HepG2 (cell line): Measurements from ENCODE around the gene TNFRSF13B. TPM values are rescaled to one million over a fixed set of nuclear protein-coding genes. Genes with fewer than 3 reads are reported as not detected.

Experiments
- ATAC-seq: fragments of 200-7000 bp; cut with Tn5 transposase; 3 replicates; pipeline ENCODE4 v1.9.1; 2020; ENCODE audit warnings: mild to moderate bottlenecking, moderate library complexity
- BruUV-seq: library from RNA; stranded (reverse); fragments of 400-500 nt; replicated peaks from 2 replicates; lab custom pipeline; 2021; lab: Mats Ljungman, UMichigan
- CTCF ChIA-PET: fragments of 300-600 bp; formaldehyde crosslinking; extraction: SDS; loops from one replicate; lab custom pipeline; 2021; ENCODE audit warnings: low total read pairs, inconsistent platforms, low intra/inter-chr PET ratio; lab: Yijun Ruan, JAX
- POLR2A ChIA-PET: fragments of 350-600 bp; sonication (Branson Sonifier 250); formaldehyde crosslinking; loops from one replicate; lab custom pipeline; 2020; ENCODE audit warnings: antibody characterized with exemption, inconsistent platforms; lab: Yijun Ruan, JAX
- DNase-seq: peaks from one replicate; pipeline ENCODE4 v3.0.0-alpha.2; 2015; ENCODE audit warnings: low spot score
- FAIRE-seq: peaks from 3 replicates; lab custom pipeline; 2011; peaks lifted over from hg19 to GRCh38; lab: Jason Lieb, UNC
- H2AFZ ChIP-seq: one replicate; pipeline ENCODE4 v1.6.1; 2011; ENCODE audit warnings: low read length, inconsistent platforms
- H3K27ac ChIP-seq: fragments of 300-600 bp; 3 replicates; pipeline ENCODE4 v1.8.0; 2011; ENCODE audit warnings: mixed run types, mild to moderate bottlenecking, mixed read lengths, low read length, inconsistent platforms; ENCODE audit not compliant: insufficient read depth; ENCODE audit errors: extremely low read length
- H3K27me3 ChIP-seq, 2 experiments: fragments of 200-600 bp in 1 of 2; 2 replicates in 1 of 2; 3 replicates in 1 of 2; pipeline versions ENCODE4 v1.6.0 to v1.8.0; 2011; ENCODE audit warnings: low read length in 2 of 2, mild to moderate bottlenecking in 2 of 2, moderate library complexity in 2 of 2, inconsistent platforms in 1 of 2; ENCODE audit not compliant: insufficient read depth in 2 of 2, control insufficient read depth in 1 of 2
- H3K36me3 ChIP-seq, 2 experiments: fragments of 200-600 bp in 1 of 2; replicated peaks in 1 of 2; 2 replicates in 1 of 2; 3 replicates in 1 of 2; pipeline versions ENCODE4 v1.5.1 to v1.8.0; 2011; ENCODE audit warnings: low read length in 2 of 2, inconsistent platforms in 1 of 2; ENCODE audit not compliant: insufficient read depth in 2 of 2, control insufficient read depth in 1 of 2
- H3K4me1 ChIP-seq: 2 replicates; pipeline ENCODE4 v1.5.1; 2012; ENCODE audit warnings: low read length, inconsistent platforms; ENCODE audit not compliant: insufficient read depth
- H3K4me2 ChIP-seq: 2 replicates; pipeline ENCODE4 v1.6.0; 2011; ENCODE audit warnings: low read depth, low read length, inconsistent platforms
- H3K4me3 ChIP-seq, 3 experiments: fragments of 200-600 bp in 1 of 3; sonication (generic), shearing (Covaris generic) in 1 of 3; replicated peaks in 1 of 3; 2 replicates each; pipeline ENCODE4 v1.5.1; 2011 to 2016; ENCODE audit warnings: low read length in 3 of 3, inconsistent platforms in 2 of 3, low read depth in 2 of 3, mild to moderate bottlenecking in 2 of 3, control low read depth in 1 of 3, mixed read lengths in 1 of 3; ENCODE audit not compliant: insufficient read depth in 1 of 3
- H3K79me2 ChIP-seq: one replicate; pipeline ENCODE4 v1.6.1; 2011; ENCODE audit warnings: low read length, inconsistent platforms; ENCODE audit not compliant: insufficient read depth
- H3K9ac ChIP-seq: 2 replicates; pipeline ENCODE4 v1.6.0; 2011; ENCODE audit warnings: mild to moderate bottlenecking, low read depth, low read length, inconsistent platforms; ENCODE audit not compliant: insufficient read depth
- H3K9me3 ChIP-seq: 2 replicates; pipeline ENCODE4 v1.5.1; 2012; ENCODE audit warnings: mild to moderate bottlenecking, low read length
- H4K20me1 ChIP-seq: 2 replicates; pipeline ENCODE4 v1.6.0; 2011; ENCODE audit warnings: inconsistent platforms, mild to moderate bottlenecking, low read length, moderate library complexity; ENCODE audit not compliant: insufficient read depth
- ELF1 ChIP-seq: sonication (generic); formaldehyde crosslinking; IDR thresholded peaks from 2 replicates; pipeline ENCODE4 v1.4.0; 2020; ENCODE audit warnings: missing genetic modification reagents
- ERF ChIP-seq: IDR thresholded peaks from 2 replicates; pipeline ENCODE4 v1.6.1; 2018; ENCODE audit warnings: missing biosample characterization, missing genetic modification reagents
- RXRA ChIP-seq: sonication (generic); formaldehyde crosslinking; IDR thresholded peaks from 2 replicates; pipeline ENCODE4 v1.5.1; 2020; ENCODE audit warnings: missing genetic modification reagents
- SPEN ChIP-seq: sonication (generic); formaldehyde crosslinking; IDR thresholded peaks from 2 replicates; pipeline ENCODE4 v1.5.1; 2020; ENCODE audit warnings: low read depth, mild to moderate bottlenecking, missing genetic modification reagents
- ZNF768 ChIP-seq: sonication (generic); formaldehyde crosslinking; IDR thresholded peaks from 2 replicates; pipeline ENCODE4 v1.4.0; 2020; ENCODE audit warnings: missing genetic modification reagents
- ZNF780A ChIP-seq: sonication (generic); formaldehyde crosslinking; IDR thresholded peaks from 2 replicates; pipeline ENCODE4 v1.8.0; 2022; ENCODE audit warnings: mild to moderate bottlenecking, missing genetic modification reagents, moderate library complexity
- WGBS: methylation state at CpG from one replicate; pipeline ENCODE4 v1.1.6; 2017; ENCODE audit warnings: low lambda C conversion rate; 5-methylcytosine and 5-hydroxymethylcytosine counted together
- in situ Hi-C: cut with HindIII; loops from 2 replicates; pipeline ENCODE4 v1.10.0; 2017; ENCODE audit warnings: low pct_unique_long_range_greater_than_20kb; ENCODE audit not compliant: extremely low pct_ligation_motif_present
- intact Hi-C: fragments of 100-400 bp; cut with micrococcal nuclease; formaldehyde crosslinking; loops from one replicate; pipeline ENCODE4 v1.10.0; 2022; ENCODE audit not compliant: unreplicated experiment
- polyA plus RNA-seq, 8 experiments: library from polyadenylated mRNA; depleted of rRNA in 3 of 8; stranded (reverse) in 7 of 8; unstranded in 1 of 8; fragments of >200 nt; fragmentation: Illumina TruSeq in 4 of 8; extraction: Trizol in 4 of 8; gene quantifications; 2 replicates each; pipeline versions ENCODE4 v1.2.1 to v1.2.3, GENCODE V29; 2011 to 2016; ENCODE audit warnings: low read depth in 4 of 8, missing spikeins in 1 of 8, mixed read lengths in 1 of 8; ENCODE audit not compliant: insufficient read depth in 1 of 8
- total RNA-seq, 5 experiments: library from RNA; depleted of rRNA; stranded (reverse); fragments of >200 nt; fragmentation: Illumina TruSeq; extraction: Trizol; gene quantifications; 2 replicates each; pipeline ENCODE4 v1.2.3, GENCODE V29; 2016; ENCODE audit warnings: low read depth in 1 of 5
- TF ChIP-seq, protein P1 (sequence below), 2 experiments: sonication (generic) in 1 of 2; formaldehyde crosslinking in 1 of 2; IDR thresholded peaks; 2 replicates each; pipeline versions ENCODE4 v1.5.1 to v1.6.1; 2011 to 2020; ENCODE audit warnings: borderline replicate concordance in 1 of 2, low read depth in 1 of 2, low read length in 1 of 2, mild to moderate bottlenecking in 1 of 2, missing genetic modification reagents in 1 of 2, moderate library complexity in 1 of 2
- TF ChIP-seq, protein P2 (sequence below): sonication (generic); formaldehyde crosslinking; IDR thresholded peaks from 2 replicates; pipeline ENCODE4 v1.5.1; 2020; ENCODE audit warnings: missing genetic modification reagents, mild to moderate bottlenecking, borderline replicate concordance
- TF ChIP-seq, protein P3 (sequence below), 2 experiments: sonication (generic) in 1 of 2; formaldehyde crosslinking in 1 of 2; IDR thresholded peaks; 2 replicates each; pipeline versions ENCODE4 v1.4.0 to v1.6.1; 2016 to 2020; ENCODE audit warnings: borderline replicate concordance in 1 of 2, low read depth in 1 of 2, mild to moderate bottlenecking in 1 of 2, missing genetic modification reagents in 1 of 2

TNFRSF13B gene
- total and polyA plus RNA-seq, 2 of the 13 experiments (the other 11 are each of a cell fraction or from before 2014, with no cell fraction given): not detected

DNA sequence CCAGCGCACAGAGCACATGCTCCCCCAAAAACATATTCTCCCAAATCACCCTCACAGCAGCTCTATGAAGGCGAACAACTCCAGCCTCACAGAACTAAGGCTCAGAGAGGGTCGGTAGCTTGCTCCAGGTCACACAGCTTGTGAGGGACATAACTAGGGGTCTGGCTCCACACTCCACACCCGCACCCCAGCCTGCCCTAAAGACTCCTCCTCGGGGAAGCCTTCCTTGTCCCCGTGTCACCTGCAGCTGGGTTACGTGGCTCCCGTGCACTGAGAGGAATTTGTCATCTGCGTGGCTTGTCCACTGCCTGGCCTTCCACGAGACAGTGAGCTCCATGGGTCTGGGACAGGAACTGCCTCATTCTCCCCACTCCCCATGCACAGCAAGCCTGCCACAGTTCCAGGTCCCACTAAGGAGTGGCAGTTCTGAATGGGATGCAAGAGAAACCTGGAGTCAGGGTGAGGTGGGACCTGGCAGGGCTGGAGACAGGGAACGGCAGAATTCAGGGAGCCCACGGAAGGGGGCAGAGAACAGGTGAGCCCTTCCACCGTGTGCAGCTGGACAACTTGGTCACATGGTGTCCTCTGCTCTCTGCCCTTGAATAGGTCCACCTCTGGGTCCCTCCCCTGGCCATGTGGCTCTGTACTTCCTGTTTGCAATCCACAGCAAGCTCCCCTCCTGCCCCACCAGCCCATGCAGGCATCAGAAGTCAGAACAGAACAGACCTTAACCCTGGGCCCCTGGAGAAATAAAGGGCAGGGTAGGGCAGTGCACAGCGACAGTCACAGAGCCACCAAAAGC lies 27.4 kb downstream of the TNFRSF13B start (continued):
- TF ChIP-seq, protein P1, sequence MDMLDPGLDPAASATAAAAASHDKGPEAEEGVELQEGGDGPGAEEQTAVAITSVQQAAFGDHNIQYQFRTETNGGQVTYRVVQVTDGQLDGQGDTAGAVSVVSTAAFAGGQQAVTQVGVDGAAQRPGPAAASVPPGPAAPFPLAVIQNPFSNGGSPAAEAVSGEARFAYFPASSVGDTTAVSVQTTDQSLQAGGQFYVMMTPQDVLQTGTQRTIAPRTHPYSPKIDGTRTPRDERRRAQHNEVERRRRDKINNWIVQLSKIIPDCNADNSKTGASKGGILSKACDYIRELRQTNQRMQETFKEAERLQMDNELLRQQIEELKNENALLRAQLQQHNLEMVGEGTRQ (IDR thresholded peaks at IDR 0.05; ENCODE audit: low read depth, low read length): no peak
- TF ChIP-seq, protein P1 (CRISPR knock-in tag; IDR thresholded peaks at IDR 0.05; ENCODE audit: borderline replicate concordance): peak; percentile 37; the same call in 1 of the 2 replicates
- TF ChIP-seq ZNF768 (CRISPR knock-in tag) (peak; percentile 86), ELF1 (CRISPR knock-in tag) (peak; percentile 49; the same call in 1 of the 2 replicates), SPEN (no peak)

DNA sequence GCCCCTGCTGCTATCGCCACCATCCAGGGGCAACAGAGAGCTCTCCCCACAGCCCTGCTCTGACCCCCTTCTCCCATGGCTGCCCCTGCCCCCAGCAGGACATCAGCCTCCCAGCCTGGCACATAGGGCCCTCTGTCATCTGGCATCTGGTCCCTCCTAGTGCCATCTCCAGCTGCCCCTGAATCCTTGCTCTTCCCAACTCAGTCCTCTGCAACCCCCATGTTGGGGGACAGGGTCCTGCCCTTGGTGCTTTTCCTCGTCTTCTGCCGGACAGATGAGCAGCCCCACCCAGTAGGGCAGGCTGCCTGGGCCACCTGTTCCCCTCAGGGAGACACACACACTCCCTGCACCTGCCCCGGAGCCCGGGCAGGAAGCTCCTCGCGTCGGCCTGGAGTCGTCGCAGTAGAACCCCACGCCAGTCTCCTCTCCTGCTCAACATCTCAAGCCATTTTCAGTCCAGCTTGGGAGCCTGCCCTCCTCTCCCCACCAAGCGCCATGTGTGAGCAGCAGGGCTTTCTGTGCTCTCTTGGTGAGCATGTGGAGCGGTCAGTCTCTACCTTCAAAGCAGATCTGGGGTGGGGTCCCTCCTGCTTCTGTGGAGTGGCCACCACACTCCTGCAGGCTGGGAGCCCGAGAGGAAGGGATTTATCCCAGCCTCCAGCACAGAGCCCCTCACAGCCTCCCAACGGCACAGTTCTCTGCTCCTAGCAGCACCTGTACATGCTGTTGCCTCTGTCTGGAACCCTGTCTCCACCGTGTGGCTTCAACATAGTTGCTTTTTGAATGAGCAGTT lies 28.2 kb downstream of the TNFRSF13B start:
- Histone ChIP-seq H3K27me3 (peaks cover 11 to 30% of the 10 kb centered on the region in 2 experiments; a peak in 4 of 5 replicates), H3K27ac (no peak overlapping the region), H3K4me2 (no peak overlapping the region), H3K9ac (no peak overlapping the region), H3K4me1 (peaks cover 14% of the 10 kb centered on the region), H3K36me3 (no peaks in the 10 kb centered on the region), H3K9me3 (peaks cover 2% of the 10 kb centered on the region; the same call in 1 of the 2 replicates), H4K20me1 (no peaks in the 10 kb centered on the region), H2AFZ (no peak overlapping the region), H3K4me3 (no peak overlapping the region), H3K79me2 (no peaks in the 10 kb centered on the region)
- DNase-seq (no peak), FAIRE-seq (no peak), ATAC-seq (no peak; the same call in 1 of the 3 replicates)
- in situ Hi-C loops (no loop called here), intact Hi-C loops (no loop called here)
- ChIA-PET CTCF (no interaction called here), POLR2A (no interaction called here)
- no TSS peak for BruUV-seq
- WGBS: 69% methylated on average over 9 of the region's 16 CpGs
- TF ChIP-seq ERF (CRISPR knock-in tag) (no peak), RXRA (CRISPR knock-in tag) (no peak), ZNF780A (CRISPR knock-in tag) (no peak)
- TF ChIP-seq, protein P2, sequence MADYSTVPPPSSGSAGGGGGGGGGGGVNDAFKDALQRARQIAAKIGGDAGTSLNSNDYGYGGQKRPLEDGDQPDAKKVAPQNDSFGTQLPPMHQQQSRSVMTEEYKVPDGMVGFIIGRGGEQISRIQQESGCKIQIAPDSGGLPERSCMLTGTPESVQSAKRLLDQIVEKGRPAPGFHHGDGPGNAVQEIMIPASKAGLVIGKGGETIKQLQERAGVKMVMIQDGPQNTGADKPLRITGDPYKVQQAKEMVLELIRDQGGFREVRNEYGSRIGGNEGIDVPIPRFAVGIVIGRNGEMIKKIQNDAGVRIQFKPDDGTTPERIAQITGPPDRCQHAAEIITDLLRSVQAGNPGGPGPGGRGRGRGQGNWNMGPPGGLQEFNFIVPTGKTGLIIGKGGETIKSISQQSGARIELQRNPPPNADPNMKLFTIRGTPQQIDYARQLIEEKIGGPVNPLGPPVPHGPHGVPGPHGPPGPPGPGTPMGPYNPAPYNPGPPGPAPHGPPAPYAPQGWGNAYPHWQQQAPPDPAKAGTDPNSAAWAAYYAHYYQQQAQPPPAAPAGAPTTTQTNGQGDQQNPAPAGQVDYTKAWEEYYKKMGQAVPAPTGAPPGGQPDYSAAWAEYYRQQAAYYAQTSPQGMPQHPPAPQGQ: no peak
- TF ChIP-seq, protein P3, sequence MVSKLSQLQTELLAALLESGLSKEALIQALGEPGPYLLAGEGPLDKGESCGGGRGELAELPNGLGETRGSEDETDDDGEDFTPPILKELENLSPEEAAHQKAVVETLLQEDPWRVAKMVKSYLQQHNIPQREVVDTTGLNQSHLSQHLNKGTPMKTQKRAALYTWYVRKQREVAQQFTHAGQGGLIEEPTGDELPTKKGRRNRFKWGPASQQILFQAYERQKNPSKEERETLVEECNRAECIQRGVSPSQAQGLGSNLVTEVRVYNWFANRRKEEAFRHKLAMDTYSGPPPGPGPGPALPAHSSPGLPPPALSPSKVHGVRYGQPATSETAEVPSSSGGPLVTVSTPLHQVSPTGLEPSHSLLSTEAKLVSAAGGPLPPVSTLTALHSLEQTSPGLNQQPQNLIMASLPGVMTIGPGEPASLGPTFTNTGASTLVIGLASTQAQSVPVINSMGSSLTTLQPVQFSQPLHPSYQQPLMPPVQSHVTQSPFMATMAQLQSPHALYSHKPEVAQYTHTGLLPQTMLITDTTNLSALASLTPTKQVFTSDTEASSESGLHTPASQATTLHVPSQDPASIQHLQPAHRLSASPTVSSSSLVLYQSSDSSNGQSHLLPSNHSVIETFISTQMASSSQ (IDR thresholded peaks at IDR 0.05; ENCODE audit: low read depth): no peak
- TF ChIP-seq, protein P3 (CRISPR knock-in tag; IDR thresholded peaks at IDR 0.05; ENCODE audit: borderline replicate concordance): no peak
